GM21723 (cell line): ENCODE data around the gene RSRC1.
"Not testable (repeated sequence)": the region's sequence is repeated elsewhere in the genome, so short reads cannot be mapped to it uniquely, and the experiment has no call there.

Experiments
- ATAC-seq: cut with Tn5 transposase; IDR thresholded peaks from one replicate; pipeline ENCODE4 v1.9.1; 2021; ENCODE audit warnings: mild to moderate bottlenecking, moderate library complexity; ENCODE audit not compliant: unreplicated experiment

The RSRC1 gene

GRCh38 chr3:158452334-158452733 is 342.4 kb downstream of the RSRC1 start:
- no peak for ATAC-seq

- ATAC-seq: no peak
Measured at GRCh38 chr3:158453004-158453403, 343.1 kb downstream of the RSRC1 start.

GRCh38 chr3:158453865-158454264 is 344.0 kb downstream of the RSRC1 start:
- no peak for ATAC-seq

GRCh38 chr3:158455406-158455805 is 345.5 kb downstream of the RSRC1 start:
- no peak for ATAC-seq

GRCh38 chr3:158456114-158456513 is 346.2 kb downstream of the RSRC1 start:
- no peak for ATAC-seq

- no peak for ATAC-seq
Measured at GRCh38 chr3:158458464-158458863, 348.6 kb downstream of the RSRC1 start.

GRCh38 chr3:158460926-158461325 is 351.0 kb downstream of the RSRC1 start:
- ATAC-seq: no peak

GRCh38 chr3:158463556-158463955 is 353.7 kb downstream of the RSRC1 start:
- no peak for ATAC-seq

- ATAC-seq: peak; percentile 68
Measured at GRCh38 chr3:158465074-158465473, 355.2 kb downstream of the RSRC1 start.

GRCh38 chr3:158470944-158471638 is 361.2 kb downstream of the RSRC1 start:
- no peak for ATAC-seq

- ATAC-seq: no peak
Measured at GRCh38 chr3:158471639-158472294, 361.9 kb downstream of the RSRC1 start.

- no peak for ATAC-seq
Measured at GRCh38 chr3:158479051-158479450, 369.2 kb downstream of the RSRC1 start.

GRCh38 chr3:158483701-158484235 is 373.9 kb downstream of the RSRC1 start:
- ATAC-seq: no peak

- ATAC-seq: no peak
Measured at GRCh38 chr3:158486200-158486599, 376.3 kb downstream of the RSRC1 start.

GRCh38 chr3:158488670-158489069 is 378.8 kb downstream of the RSRC1 start:
- no peak for ATAC-seq

GRCh38 chr3:158489181-158489580 is 379.3 kb downstream of the RSRC1 start:
- ATAC-seq: no peak

- no peak for ATAC-seq
Measured at GRCh38 chr3:158491968-158492367, 382.1 kb downstream of the RSRC1 start.

- ATAC-seq: no peak
Measured at GRCh38 chr3:158492685-158493084, 382.8 kb downstream of the RSRC1 start.

GRCh38 chr3:158493931-158494330 is 384.0 kb downstream of the RSRC1 start:
- ATAC-seq: no peak

GRCh38 chr3:158494673-158495072 is 384.8 kb downstream of the RSRC1 start:
- ATAC-seq: no peak

- ATAC-seq: not testable (repeated sequence)
Measured at GRCh38 chr3:158495398-158495902, 385.6 kb downstream of the RSRC1 start.

GRCh38 chr3:158505117-158505516 is 395.2 kb downstream of the RSRC1 start:
- no peak for ATAC-seq
